GM19463 (cell line): ENCODE measurements around the gene LCOR.
A peak's percentile ranks its signal among the peaks of the same experiment; 100 is the strongest.

Experiments
- ATAC-seq: cut with Tn5 transposase; IDR thresholded peaks from one replicate; pipeline ENCODE4 v1.9.1; 2021; ENCODE audit warnings: mild to moderate bottlenecking, moderate library complexity; ENCODE audit not compliant: unreplicated experiment

Gene LCOR

GRCh38 chr10:97006364-97006763, 174.3 kb downstream of the LCOR start:
- no peak for ATAC-seq

- ATAC-seq = no peak
Measured at GRCh38 chr10:97007417-97007816, 175.3 kb downstream of the LCOR start.

GRCh38 chr10:97010695-97011206, 178.7 kb downstream of the LCOR start:
- ATAC-seq = no peak

- no peak for ATAC-seq
Measured at GRCh38 chr10:97011397-97011796, 179.3 kb downstream of the LCOR start.

- no peak for ATAC-seq
Measured at GRCh38 chr10:97012470-97012869, 180.4 kb downstream of the LCOR start.

GRCh38 chr10:97013568-97013967, 181.5 kb downstream of the LCOR start:
- no peak for ATAC-seq

GRCh38 chr10:97013983-97014382, 181.9 kb downstream of the LCOR start:
- no peak for ATAC-seq

GRCh38 chr10:97015240-97015639, 183.1 kb downstream of the LCOR start:
- no peak for ATAC-seq

GRCh38 chr10:97016728-97017473, 184.8 kb downstream of the LCOR start:
- peak; percentile 84 for ATAC-seq

GRCh38 chr10:97017474-97017903, 185.4 kb downstream of the LCOR start:
- ATAC-seq = no peak

- ATAC-seq = no peak
Measured at GRCh38 chr10:97018251-97019212, 186.4 kb downstream of the LCOR start.

GRCh38 chr10:97019213-97019844, 187.2 kb downstream of the LCOR start:
- no peak for ATAC-seq

GRCh38 chr10:97020452-97021400, 188.6 kb downstream of the LCOR start:
- no peak for ATAC-seq

GRCh38 chr10:97022616-97023015, 190.5 kb downstream of the LCOR start:
- ATAC-seq = no peak

- ATAC-seq = no peak
Measured at GRCh38 chr10:97023401-97024167, 191.5 kb downstream of the LCOR start.

GRCh38 chr10:97024168-97025073, 192.3 kb downstream of the LCOR start:
- ATAC-seq = no peak

- no peak for ATAC-seq
Measured at GRCh38 chr10:97025613-97026242, 193.6 kb downstream of the LCOR start.
